ENCODE results near the gene AGO3.

AGO3 gene

GRCh38 chr1:35924838-35925237 lies 6.1 kb upstream of the AGO3 start:
- DNase-seq (ENCODE audit: low spot score): peak; percentile 49
- TF ChIP-seq CTCF (IDR thresholded peaks at IDR 0.05; ENCODE audit: extremely low read depth, missing control alignments): no peak

GRCh38 chr1:35925741-35926140 lies 5.2 kb upstream of the AGO3 start:
- DNase-seq (ENCODE audit: low spot score): no peak
- no peak for TF ChIP-seq CTCF (IDR thresholded peaks at IDR 0.05; ENCODE audit: extremely low read depth, missing control alignments)

- no peak for DNase-seq (ENCODE audit: low spot score)
- no peak for TF ChIP-seq CTCF (IDR thresholded peaks at IDR 0.05; ENCODE audit: extremely low read depth, missing control alignments)
Measured at GRCh38 chr1:35927472-35927871, 3.4 kb upstream of the AGO3 start.

GRCh38 chr1:35929730-35930592 lies 944 bp upstream of the AGO3 start:
- TF ChIP-seq CTCF (IDR thresholded peaks at IDR 0.05; ENCODE audit: extremely low read depth, missing control alignments): no peak
- DNase-seq (ENCODE audit: low spot score): peak; percentile 38

GRCh38 chr1:35931446-35932157 lies 697 bp downstream of the AGO3 start:
- no peak for TF ChIP-seq CTCF (IDR thresholded peaks at IDR 0.05; ENCODE audit: extremely low read depth, missing control alignments)
- DNase-seq (ENCODE audit: low spot score): peak; percentile 18

- TF ChIP-seq CTCF (IDR thresholded peaks at IDR 0.05; ENCODE audit: extremely low read depth, missing control alignments): no peak
- no peak for DNase-seq (ENCODE audit: low spot score)
Measured at GRCh38 chr1:35932158-35932636, 1.3 kb downstream of the AGO3 start.

- no peak for DNase-seq (ENCODE audit: low spot score)
- TF ChIP-seq CTCF (IDR thresholded peaks at IDR 0.05; ENCODE audit: extremely low read depth, missing control alignments): no peak
Measured at GRCh38 chr1:35932941-35933340, 2.0 kb downstream of the AGO3 start.

All from GM20000 (cell line).